ENCODE data around the gene EEA1. TPM values are rescaled to one million over a fixed set of nuclear protein-coding genes. Genes with fewer than 3 reads are reported as not detected.

EEA1 gene
- total RNA-seq, 1 donor from 2014 or later, result 30.0 TPM

Other genes with a start within 250 kb of the EEA1 start
- gene PLEKHG7, start 226.3 kb downstream of the EEA1 start, total RNA-seq, result 0.29 TPM

Data from mucosa of gallbladder (tissue), 1 donor.